Spleen (tissue), 11 donors: ENCODE data around the gene AP1G2. TPM values are rescaled to one million over a fixed set of nuclear protein-coding genes. Genes with fewer than 3 reads are reported as not detected.

Experiments
- DNase-seq: peaks from one replicate; pipeline ENCODE4 v3.0.0-alpha.2; 2020
- H3K27ac ChIP-seq, 8 donors: fragments of 200-600 bp; sonication (generic) in 7 of 8; 1 replicate in 4 of 8; 2 replicates in 4 of 8; pipeline versions ENCODE4 v1.5.0 to v1.8.0; 2016 to 2021; ENCODE audit warnings: inconsistent platforms in 4 of 8, mild to moderate bottlenecking in 4 of 8, moderate library complexity in 1 of 8
- H3K27me3 ChIP-seq, 7 donors: fragments of 200-600 bp; sonication (generic) in 6 of 7; replicated peaks in 1 of 7; 1 replicate in 4 of 7; 2 replicates in 3 of 7; pipeline versions ENCODE4 v1.5.0 to v1.8.0; 2016 to 2021; ENCODE audit warnings: inconsistent platforms in 3 of 7, mild to moderate bottlenecking in 1 of 7
- H3K36me3 ChIP-seq, 6 donors: fragments of 200-600 bp; sonication (generic) in 5 of 6; 1 replicate in 4 of 6; 2 replicates in 2 of 6; pipeline versions ENCODE4 v1.5.0 to v1.8.0; 2016 to 2021; ENCODE audit warnings: inconsistent platforms in 2 of 6
- H3K4me1 ChIP-seq, 6 donors: fragments of 200-600 bp; sonication (generic) in 5 of 6; 1 replicate in 3 of 6; 2 replicates in 3 of 6; pipeline versions ENCODE4 v1.5.0 to v1.8.0; 2016 to 2021; ENCODE audit warnings: inconsistent platforms in 3 of 6
- H3K4me3 ChIP-seq, 8 donors: fragments of 200-600 bp; sonication (generic) in 7 of 8; 1 replicate in 4 of 8; 2 replicates in 4 of 8; pipeline versions ENCODE4 v1.5.0 to v1.8.0; 2016 to 2021; ENCODE audit warnings: inconsistent platforms in 4 of 8, mild to moderate bottlenecking in 4 of 8, moderate library complexity in 2 of 8
- H3K9me3 ChIP-seq, 8 donors: fragments of 200-600 bp; sonication (generic) in 7 of 8; 1 replicate in 4 of 8; 2 replicates in 4 of 8; pipeline versions ENCODE4 v1.5.0 to v1.8.0; 2016 to 2021; ENCODE audit warnings: inconsistent platforms in 4 of 8
- POLR2A ChIP-seq, 3 donors: fragments of 450-650 bp; IDR thresholded peaks; one replicate each; pipeline ENCODE4 v1.5.1; 2017; ENCODE audit warnings: antibody characterized with exemption in 3 of 3, mild to moderate bottlenecking in 1 of 3
- POLR2AphosphoS5 ChIP-seq, 3 donors: sonication (generic); formaldehyde crosslinking; IDR thresholded peaks; one replicate each; pipeline ENCODE4 v1.5.1; 2017; ENCODE audit warnings: antibody characterized with exemption in 3 of 3
- WGBS, 5 donors: extraction: QIAGEN DNeasy Blood & Tissue Kit in 3 of 5; methylation state at CpG; one replicate each; pipeline versions ENCODE4 v1.1.5 to v1.1.7; 2013 to 2018; 5-methylcytosine and 5-hydroxymethylcytosine counted together
- intact Hi-C: fragments of 100-400 bp; cut with DNase I; formaldehyde crosslinking; loops from one replicate; pipeline ENCODE4 v1.15.0; 2023; ENCODE audit warnings: low total_unique reads
- polyA plus RNA-seq, 3 donors: library from polyadenylated mRNA; stranded (reverse); fragments of 200-250 nt; gene quantifications; one replicate each; pipeline ENCODE4 v1.2.1, GENCODE V29; 2013
- total RNA-seq, 7 donors: library from RNA; depleted of rRNA in 3 of 7; stranded (reverse); fragments of >200 nt in 3 of 7; fragmentation: NEBNext Ultra II Directional in 4 of 7; extraction: Animal tissue kit (Norgen Biotek cat#: 25700) in 4 of 7; gene quantifications; one replicate each; pipeline versions ENCODE4 v1.1.0 to v1.2.1, GENCODE V29; 2016 to 2021
- TF ChIP-seq, protein P1 (sequence below), 11 experiments: fragments of 200-600 bp in 7 of 11; fragments of 450-650 bp in 4 of 11; sonication (generic) in 4 of 11; IDR thresholded peaks in 8 of 11; conservative IDR thresholded peaks in 3 of 11; 1 replicate in 7 of 11; 2 replicates in 4 of 11; pipeline versions ENCODE4 v1.4.0 to v1.8.0; 2016 to 2021; ENCODE audit warnings: antibody characterized with exemption in 11 of 11, inconsistent platforms in 4 of 11, mild to moderate bottlenecking in 1 of 11
- donor health status: healthy with polysubstance abuse.
- donor health status: DM: no; HTN: no; CAD: no; lungs with moderate emphysema.
- donor health status: DM: no; HTN: no; CAD: no.
- donor health status: Bipolar disorder and iron deficiency.
- donor health status: healthy.
- donor health status: DM: no; HTN: no; CAD: no.
- donor health status: DM: yes; HTN: yes; CAD: no.

Gene AP1G2
- total and polyA plus RNA-seq, 10 donors, result 126 to 267 (median 187) TPM

DNA sequence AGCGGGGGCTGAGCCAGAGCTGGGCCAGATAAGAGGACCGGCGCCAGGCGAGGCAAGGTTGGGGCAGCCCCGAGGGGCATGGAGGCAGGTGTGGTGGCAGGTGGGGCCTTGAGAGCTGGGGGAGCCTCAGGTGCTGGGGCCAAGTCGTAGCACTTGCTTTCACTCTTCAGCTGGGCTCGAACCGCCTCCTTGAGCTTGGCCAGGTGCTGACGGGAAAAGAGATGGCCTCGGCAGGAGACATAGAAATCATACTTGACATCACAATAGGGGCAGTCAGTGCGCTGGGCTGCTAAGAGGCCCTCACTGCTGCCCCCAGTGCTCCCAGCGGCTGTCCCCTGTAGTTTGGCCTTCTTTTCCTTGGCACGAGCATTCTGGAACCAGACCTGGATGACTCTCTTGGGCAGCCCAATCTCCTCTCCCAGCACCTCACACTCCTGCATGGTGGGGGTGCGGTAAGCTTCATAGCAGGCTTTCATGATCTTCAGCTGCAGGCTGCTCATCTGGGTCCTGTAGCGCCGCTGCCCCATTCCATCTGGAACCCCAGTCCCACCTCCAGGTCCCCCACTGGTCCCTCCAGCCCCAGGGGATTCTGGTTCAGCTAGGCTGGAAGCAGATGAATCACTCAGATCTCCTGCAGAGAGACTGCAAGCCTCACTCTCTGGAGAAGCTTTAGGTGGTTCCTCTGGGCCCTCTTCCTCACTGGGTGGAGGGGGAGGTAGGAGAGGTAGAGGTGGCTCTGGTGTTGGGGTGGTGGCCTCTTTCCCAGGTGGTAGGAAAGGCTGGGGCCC is 44.2 kb downstream of the AP1G2 start:
- Histone ChIP-seq H3K27ac (no peak overlapping the region), H3K27me3 (no peaks in the 10 kb centered on the region), H3K4me3 (no peak overlapping the region), H3K36me3 (peaks cover 0 to 23% (median 0%) of the 10 kb centered on the region in 6 donors), H3K9me3 (no peaks in the 10 kb centered on the region), H3K4me1 (peaks cover 0 to 5% (median 0%) of the 10 kb centered on the region in 6 donors)
- TF ChIP-seq POLR2AphosphoS5 (IDR thresholded peaks at IDR 0.05) (no peak), POLR2A (IDR thresholded peaks at IDR 0.05) (no peak)
- TF ChIP-seq, protein P1, sequence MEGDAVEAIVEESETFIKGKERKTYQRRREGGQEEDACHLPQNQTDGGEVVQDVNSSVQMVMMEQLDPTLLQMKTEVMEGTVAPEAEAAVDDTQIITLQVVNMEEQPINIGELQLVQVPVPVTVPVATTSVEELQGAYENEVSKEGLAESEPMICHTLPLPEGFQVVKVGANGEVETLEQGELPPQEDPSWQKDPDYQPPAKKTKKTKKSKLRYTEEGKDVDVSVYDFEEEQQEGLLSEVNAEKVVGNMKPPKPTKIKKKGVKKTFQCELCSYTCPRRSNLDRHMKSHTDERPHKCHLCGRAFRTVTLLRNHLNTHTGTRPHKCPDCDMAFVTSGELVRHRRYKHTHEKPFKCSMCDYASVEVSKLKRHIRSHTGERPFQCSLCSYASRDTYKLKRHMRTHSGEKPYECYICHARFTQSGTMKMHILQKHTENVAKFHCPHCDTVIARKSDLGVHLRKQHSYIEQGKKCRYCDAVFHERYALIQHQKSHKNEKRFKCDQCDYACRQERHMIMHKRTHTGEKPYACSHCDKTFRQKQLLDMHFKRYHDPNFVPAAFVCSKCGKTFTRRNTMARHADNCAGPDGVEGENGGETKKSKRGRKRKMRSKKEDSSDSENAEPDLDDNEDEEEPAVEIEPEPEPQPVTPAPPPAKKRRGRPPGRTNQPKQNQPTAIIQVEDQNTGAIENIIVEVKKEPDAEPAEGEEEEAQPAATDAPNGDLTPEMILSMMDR (IDR thresholded peaks at IDR 0.05 in 8 of 11, conservative IDR thresholded peaks at IDR 0.05 in 3 of 11), result no peak
- DNase-seq, result no peak
- WGBS, 5 donors, result 86 to 94% (median 92%) methylated on average over 16 of the region's 16 CpGs
- intact Hi-C loops, result no loop called here

DNA sequence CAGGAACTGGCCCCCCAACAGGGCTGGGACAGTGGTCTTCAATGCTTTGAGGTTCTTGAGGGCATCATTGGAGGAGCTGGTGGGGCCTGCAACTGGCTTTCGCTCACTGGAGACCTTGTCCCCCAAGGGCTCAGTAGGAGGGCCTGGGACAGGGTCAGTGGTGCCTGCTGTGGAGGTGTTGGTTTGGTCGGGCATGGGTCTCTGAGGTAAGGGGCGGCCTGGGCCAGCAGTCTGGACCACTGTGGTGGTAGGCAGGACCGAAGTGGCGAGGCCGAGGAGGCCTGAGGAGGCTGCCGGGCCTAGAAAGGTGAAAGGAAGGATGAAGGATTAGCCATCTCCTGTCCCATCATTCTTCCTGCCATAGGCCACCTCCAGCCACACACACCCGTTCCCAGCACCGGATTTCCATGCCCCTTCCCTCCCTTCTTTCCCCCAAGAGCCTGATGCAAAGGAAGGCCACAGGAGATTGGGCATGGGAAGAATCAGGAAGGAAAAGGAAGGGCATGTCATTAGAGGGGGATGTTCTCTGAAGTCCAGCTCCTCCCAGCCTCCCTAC is 44.9 kb downstream of the AP1G2 start:
- peaks cover 0 to 23% (median 0%) of the 10 kb centered on the region in 6 donors for H3K36me3 ChIP-seq
- no peak overlapping the region for H3K27ac ChIP-seq
- no peak overlapping the region for H3K4me3 ChIP-seq
- no peaks in the 10 kb centered on the region for H3K27me3 ChIP-seq
- no peak for TF ChIP-seq POLR2A (IDR thresholded peaks at IDR 0.05)
- TF ChIP-seq, protein P1 (IDR thresholded peaks at IDR 0.05 in 8 of 11, conservative IDR thresholded peaks at IDR 0.05 in 3 of 11), result no peak
- TF ChIP-seq POLR2AphosphoS5 (IDR thresholded peaks at IDR 0.05), result no peak
- H3K9me3 ChIP-seq, result no peaks in the 10 kb centered on the region
- intact Hi-C loops, result no loop called here
- H3K4me1 ChIP-seq, result peaks cover 0 to 5% (median 0%) of the 10 kb centered on the region in 6 donors
- DNase-seq, result no peak
- WGBS, 5 donors, result 77 to 91% (median 80%) methylated on average over 8 to 9 of the region's 9 CpGs

DNA sequence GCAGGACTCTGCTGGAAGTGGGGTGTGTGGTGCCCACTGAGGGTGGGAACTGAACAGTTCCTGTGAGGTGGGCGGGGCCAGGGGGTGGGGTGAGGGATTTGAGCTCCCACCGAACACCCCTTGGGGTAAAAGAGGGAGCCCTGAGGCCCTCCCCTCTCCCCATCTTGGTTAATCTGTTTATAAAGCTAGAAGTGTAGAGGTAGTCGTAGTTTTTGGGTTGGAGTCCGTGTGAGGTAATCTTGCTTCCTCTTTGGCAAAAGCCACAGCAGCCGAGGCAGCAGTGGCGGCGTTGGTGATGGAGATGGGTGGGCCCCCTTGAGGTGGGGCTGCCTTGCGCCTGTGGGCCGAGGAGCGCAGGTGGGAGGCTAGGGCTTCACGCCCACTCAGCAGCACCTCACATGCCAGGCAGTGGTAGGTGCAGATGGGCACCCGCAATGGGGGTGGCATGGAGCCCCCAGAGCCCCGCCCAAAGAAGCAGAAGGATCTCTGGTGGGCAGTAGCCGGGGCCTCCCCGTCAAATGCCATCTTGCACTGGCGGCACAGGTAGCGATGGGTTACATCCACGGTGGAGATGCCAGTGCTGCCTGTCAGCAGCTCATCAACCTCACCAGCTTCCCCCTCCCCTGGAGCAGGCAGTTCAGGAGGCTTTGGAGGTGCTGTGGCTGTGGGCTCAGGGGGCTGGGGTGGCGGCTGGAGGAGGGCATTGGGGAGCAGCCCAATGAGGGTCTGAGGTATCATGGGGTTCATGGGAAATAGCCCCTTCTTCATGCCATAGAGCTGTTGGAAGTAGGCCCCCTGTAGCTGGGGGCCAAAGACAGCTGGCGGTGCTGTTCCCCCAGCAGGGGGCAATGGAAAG is 45.6 kb downstream of the AP1G2 start:
- Histone ChIP-seq H3K27ac (no peak overlapping the region), H3K36me3 (peaks cover 0 to 23% (median 0%) of the 10 kb centered on the region in 6 donors), H3K27me3 (no peaks in the 10 kb centered on the region), H3K9me3 (no peaks in the 10 kb centered on the region), H3K4me1 (peaks cover 0 to 5% (median 0%) of the 10 kb centered on the region in 6 donors), H3K4me3 (no peak overlapping the region)
- DNase-seq, result no peak
- TF ChIP-seq, protein P1 (IDR thresholded peaks at IDR 0.05 in 8 of 11, conservative IDR thresholded peaks at IDR 0.05 in 3 of 11), result no peak
- TF ChIP-seq POLR2A (IDR thresholded peaks at IDR 0.05) (no peak), POLR2AphosphoS5 (IDR thresholded peaks at IDR 0.05) (no peak)
- WGBS, 5 donors, result 68 to 78% (median 74%) methylated on average over 15 to 20 of the region's 20 CpGs
- intact Hi-C loops, result no loop called here
